GM12878 (cell line): ENCODE measurements around the gene BTNL8.

Experiments
- MEF2B ChIP-seq: fragments of 450-650 bp; IDR thresholded peaks from 2 replicates; pipeline ENCODE4 v1.6.1; 2018; ENCODE audit warnings: mild to moderate bottlenecking, moderate library complexity; ENCODE audit not compliant: partially characterized antibody, poor library complexity, severe bottlenecking
- TF ChIP-seq, protein P1 (sequence below): fragments of 450-650 bp; IDR thresholded peaks from 2 replicates; pipeline ENCODE4 v1.6.1; 2018; ENCODE audit warnings: borderline replicate concordance, mild to moderate bottlenecking; ENCODE audit not compliant: partially characterized antibody

DNA sequence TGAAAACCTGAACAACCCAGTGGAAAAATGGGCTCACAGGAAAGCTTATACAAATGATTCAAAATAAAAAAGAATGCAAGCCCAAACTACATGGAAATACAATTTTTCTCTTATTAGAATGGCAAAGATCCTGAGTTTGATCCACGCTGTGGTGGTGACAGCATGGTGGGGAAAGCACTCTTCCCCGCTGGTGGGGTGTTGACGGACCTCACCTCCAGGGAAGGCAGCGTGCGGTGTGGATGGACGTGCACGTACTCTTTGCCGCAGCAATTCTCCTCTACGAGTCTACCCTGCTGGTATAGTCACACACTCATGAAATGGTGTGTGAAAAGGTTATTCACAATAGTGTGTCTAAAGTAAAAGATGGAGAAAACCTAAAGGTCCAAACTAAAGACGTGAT, 32.0 kb upstream of the BTNL8 start:
- TF ChIP-seq, protein P1, sequence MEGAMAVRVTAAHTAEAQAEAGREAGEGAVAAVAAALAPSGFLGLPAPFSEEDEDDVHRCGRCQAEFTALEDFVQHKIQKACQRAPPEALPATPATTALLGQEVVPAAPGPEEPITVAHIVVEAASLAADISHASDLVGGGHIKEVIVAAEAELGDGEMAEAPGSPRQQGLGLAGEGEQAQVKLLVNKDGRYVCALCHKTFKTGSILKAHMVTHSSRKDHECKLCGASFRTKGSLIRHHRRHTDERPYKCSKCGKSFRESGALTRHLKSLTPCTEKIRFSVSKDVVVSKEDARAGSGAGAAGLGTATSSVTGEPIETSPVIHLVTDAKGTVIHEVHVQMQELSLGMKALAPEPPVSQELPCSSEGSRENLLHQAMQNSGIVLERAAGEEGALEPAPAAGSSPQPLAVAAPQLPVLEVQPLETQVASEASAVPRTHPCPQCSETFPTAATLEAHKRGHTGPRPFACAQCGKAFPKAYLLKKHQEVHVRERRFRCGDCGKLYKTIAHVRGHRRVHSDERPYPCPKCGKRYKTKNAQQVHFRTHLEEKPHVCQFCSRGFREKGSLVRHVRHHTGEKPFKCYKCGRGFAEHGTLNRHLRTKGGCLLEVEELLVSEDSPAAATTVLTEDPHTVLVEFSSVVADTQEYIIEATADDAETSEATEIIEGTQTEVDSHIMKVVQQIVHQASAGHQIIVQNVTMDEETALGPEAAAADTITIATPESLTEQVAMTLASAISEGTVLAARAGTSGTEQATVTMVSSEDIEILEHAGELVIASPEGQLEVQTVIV: no peak
- TF ChIP-seq MEF2B: no peak
